ENCODE results near the gene SEZ6. TPM values are rescaled to one million over a fixed set of nuclear protein-coding genes. Genes with fewer than 3 reads are reported as not detected.

SEZ6 gene
- total RNA-seq, 1 donor from 2014 or later: not detected

GRCh38 chr17:28985950-28986713 lies 19.7 kb downstream of the SEZ6 start:
- Mint-ChIP-seq H3K27me3 (ENCODE audit: low read depth, unreplicated experiment) (peaks cover 47% of the 10 kb centered on the region), H3K4me1 (ENCODE audit: low read depth, unreplicated experiment) (peaks cover 8% of the 10 kb centered on the region), H3K4me3 (ENCODE audit: unreplicated experiment) (no peak overlapping the region), H3K36me3 (ENCODE audit: low read depth, unreplicated experiment) (peaks cover 2% of the 10 kb centered on the region), H3K9me3 (ENCODE audit: unreplicated experiment) (no peaks in the 10 kb centered on the region), H3K27ac (ENCODE audit: unreplicated experiment) (no peak overlapping the region)
- no peaks in the 10 kb centered on the region for H3K36me3 ChIP-seq (ENCODE audit: insufficient read depth, low read length)
- no peaks in the 10 kb centered on the region for H3K9me3 ChIP-seq (ENCODE audit: insufficient read depth, low read depth, low read length)
- FAIRE-seq: no peak
- no peak overlapping the region for H3K4me3 ChIP-seq (ENCODE audit: insufficient read depth, low read depth, low read length)
- no peaks in the 10 kb centered on the region for H3K79me2 ChIP-seq (ENCODE audit: insufficient read depth, low read length)
- no peak overlapping the region for H3K27ac ChIP-seq (ENCODE audit: low read depth, low read length)
- H2AFZ ChIP-seq (ENCODE audit: low read depth, low read length): no peak overlapping the region
- peaks cover 8% of the 10 kb centered on the region for H3K4me1 ChIP-seq (ENCODE audit: insufficient read depth, low read length)
- H4K20me1 ChIP-seq (ENCODE audit: insufficient read depth, low read length): no peaks in the 10 kb centered on the region
- no peak overlapping the region for H3K4me2 ChIP-seq (ENCODE audit: low read length)
- H3K9ac ChIP-seq (ENCODE audit: low read length): no peak overlapping the region
- no peak for DNase-seq (ENCODE audit: low read depth)
- peaks cover 7% of the 10 kb centered on the region for H3K27me3 ChIP-seq (ENCODE audit: insufficient read depth, low read length)
- TF ChIP-seq CTCF (IDR thresholded peaks at IDR 0.05; ENCODE audit: insufficient read depth, low read depth, low read length) (no peak), EZH2 (IDR thresholded peaks at IDR 0.05; ENCODE audit: insufficient read depth, low read length) (peak; percentile 51)

- Mint-ChIP-seq H3K4me3 (ENCODE audit: unreplicated experiment) (no peak overlapping the region), H3K9me3 (ENCODE audit: unreplicated experiment) (no peaks in the 10 kb centered on the region), H3K27me3 (ENCODE audit: low read depth, unreplicated experiment) (peaks cover 54% of the 10 kb centered on the region), H3K27ac (ENCODE audit: unreplicated experiment) (peak overlapping the region; percentile 50), H3K4me1 (ENCODE audit: low read depth, unreplicated experiment) (peaks cover 8% of the 10 kb centered on the region), H3K36me3 (ENCODE audit: low read depth, unreplicated experiment) (peaks cover 2% of the 10 kb centered on the region)
- TF ChIP-seq EZH2 (IDR thresholded peaks at IDR 0.05; ENCODE audit: insufficient read depth, low read length): no peak
- no peak for TF ChIP-seq CTCF (IDR thresholded peaks at IDR 0.05; ENCODE audit: insufficient read depth, low read depth, low read length)
- Histone ChIP-seq H3K27me3 (ENCODE audit: insufficient read depth, low read length) (peaks cover 7% of the 10 kb centered on the region), H3K4me3 (ENCODE audit: insufficient read depth, low read depth, low read length) (no peak overlapping the region), H3K9ac (ENCODE audit: low read length) (no peak overlapping the region), H2AFZ (ENCODE audit: low read depth, low read length) (no peak overlapping the region), H3K27ac (ENCODE audit: low read depth, low read length) (no peak overlapping the region), H4K20me1 (ENCODE audit: insufficient read depth, low read length) (no peaks in the 10 kb centered on the region), H3K36me3 (ENCODE audit: insufficient read depth, low read length) (no peaks in the 10 kb centered on the region), H3K4me2 (ENCODE audit: low read length) (no peak overlapping the region), H3K9me3 (ENCODE audit: insufficient read depth, low read depth, low read length) (no peaks in the 10 kb centered on the region), H3K79me2 (ENCODE audit: insufficient read depth, low read length) (no peaks in the 10 kb centered on the region), H3K4me1 (ENCODE audit: insufficient read depth, low read length) (peaks cover 8% of the 10 kb centered on the region)
- no peak for DNase-seq (ENCODE audit: low read depth)
- no peak for FAIRE-seq
These were observed 22.3 kb downstream of the SEZ6 start for GRCh38 chr17:28983286-28984230.
